Retinal pigment epithelial cell (primary cell): ENCODE data around the gene IFI44L.

Experiments used
- DNase-seq: peaks from one replicate; pipeline ENCODE4 v3.0.0-alpha.2; 2010; ENCODE audit warnings: low read depth
- H3K4me3 ChIP-seq: 2 replicates; pipeline ENCODE4 v1.5.1; 2011; ENCODE audit warnings: mild to moderate bottlenecking, low read length, control low read depth, moderate library complexity
- CTCF ChIP-seq: conservative IDR thresholded peaks from 2 replicates; pipeline ENCODE4 v1.5.1; 2011; ENCODE audit warnings: low read depth, low read length, control low read depth, inconsistent platforms

IFI44L gene

DNA sequence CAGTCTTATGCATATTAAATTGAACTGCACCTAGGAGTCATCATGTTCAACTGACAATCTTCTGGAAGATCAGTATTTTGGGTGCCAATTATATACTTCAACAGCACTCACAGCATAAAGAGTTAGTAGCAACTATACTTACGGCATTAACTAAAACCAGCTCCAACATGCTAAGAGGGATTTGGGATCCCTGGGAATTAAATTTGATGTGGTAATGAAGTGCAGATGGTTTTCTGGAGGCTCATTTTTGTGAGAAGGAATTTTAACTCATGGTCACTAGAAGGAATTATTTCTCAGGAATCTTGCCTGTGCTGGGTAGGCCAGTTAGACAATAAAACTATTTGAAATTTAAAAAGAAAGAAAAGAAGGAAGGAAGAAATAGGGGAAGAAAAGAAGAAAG lies 47.7 kb downstream of the IFI44L start:
- DNase-seq: no peak
- no peak overlapping the region for H3K4me3 ChIP-seq
- no peak for TF ChIP-seq CTCF

DNA sequence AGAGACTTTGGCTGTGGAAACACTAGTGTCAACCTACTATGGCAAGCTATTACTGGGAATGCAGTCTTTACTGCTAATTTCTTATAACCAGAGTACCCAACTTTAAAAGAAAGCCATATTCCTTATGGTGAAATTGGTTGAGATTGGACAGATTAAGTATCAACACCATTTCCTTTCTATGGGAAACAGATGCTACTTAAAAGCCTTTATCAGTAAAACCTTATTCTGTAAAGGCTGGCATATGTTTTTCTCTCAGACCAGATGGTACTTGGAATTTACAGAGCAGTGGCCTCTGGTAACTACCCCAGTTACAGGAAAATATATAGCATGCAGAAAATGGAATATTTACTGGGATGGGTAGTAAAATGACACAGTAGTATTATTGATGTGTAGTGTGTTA lies 48.2 kb downstream of the IFI44L start:
- no peak for DNase-seq
- TF ChIP-seq CTCF: no peak
- no peak overlapping the region for H3K4me3 ChIP-seq

- H3K4me3 ChIP-seq: no peak overlapping the region
- no peak for TF ChIP-seq CTCF
- DNase-seq: no peak
These were observed 52.2 kb downstream of the IFI44L start for GRCh38 chr1:78672428-78672827.

- no peak overlapping the region for H3K4me3 ChIP-seq
- no peak for TF ChIP-seq CTCF
- no peak for DNase-seq
These were observed 52.9 kb downstream of the IFI44L start for GRCh38 chr1:78673120-78673519.

DNA sequence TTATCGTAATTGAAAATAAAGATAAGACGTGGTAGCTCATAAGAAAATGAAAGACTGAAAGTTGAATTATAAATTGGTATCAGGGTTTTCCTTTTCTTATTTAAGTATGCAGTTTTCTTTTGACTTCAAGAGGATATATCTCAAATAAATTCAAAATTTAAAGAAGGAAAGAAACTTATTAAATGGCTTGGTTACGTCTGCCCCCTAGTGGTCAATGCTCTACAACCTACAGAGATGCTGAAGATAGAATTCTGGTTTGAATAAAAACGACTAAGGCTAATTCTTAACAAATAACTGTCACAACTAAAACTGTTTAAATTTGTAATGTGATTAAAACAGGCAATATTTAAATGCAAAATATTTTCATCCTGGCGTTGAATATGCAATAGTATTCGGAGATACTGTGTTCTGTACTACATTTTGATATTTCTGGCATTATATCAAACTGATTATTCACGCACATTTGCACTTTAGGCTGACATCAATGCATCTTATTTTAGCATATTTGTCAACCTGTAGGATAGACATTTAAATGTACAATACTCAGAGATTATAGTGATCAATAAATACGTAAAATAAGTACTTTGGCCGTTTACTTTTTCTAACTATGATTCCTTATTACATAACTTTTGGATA lies 56.2 kb downstream of the IFI44L start:
- no peak overlapping the region for H3K4me3 ChIP-seq
- TF ChIP-seq CTCF: peak; percentile 77
- no peak for DNase-seq

DNA sequence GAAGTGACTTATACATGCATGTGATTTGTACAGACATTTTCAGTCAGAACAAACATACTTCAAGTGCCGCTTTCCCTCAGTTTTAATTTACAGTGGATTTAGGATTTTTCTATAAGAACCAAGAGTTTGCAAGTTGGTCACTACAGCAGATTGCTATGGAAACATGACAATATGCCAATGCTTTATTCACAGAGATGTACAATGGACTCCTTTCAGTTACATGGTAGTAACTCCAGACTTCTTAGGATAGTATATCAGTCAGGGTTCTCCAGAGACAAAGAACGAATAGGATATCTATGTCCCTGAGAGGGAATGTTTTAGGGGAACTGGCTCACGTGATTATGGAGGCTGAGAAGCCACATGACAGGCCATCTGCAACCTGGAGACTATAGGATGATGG lies 56.7 kb downstream of the IFI44L start:
- TF ChIP-seq CTCF: no peak
- no peak overlapping the region for H3K4me3 ChIP-seq
- no peak for DNase-seq

- no peak for DNase-seq
- no peak for TF ChIP-seq CTCF
- no peak overlapping the region for H3K4me3 ChIP-seq
These were observed 57.5 kb downstream of the IFI44L start for GRCh38 chr1:78677788-78678187.
